GM21737 (cell line): ENCODE measurements around the gene METTL26.

Experiments
- ATAC-seq: cut with Tn5 transposase; IDR thresholded peaks from one replicate; pipeline ENCODE4 v1.9.1; 2021; ENCODE audit warnings: mild to moderate bottlenecking, moderate library complexity; ENCODE audit not compliant: unreplicated experiment

METTL26 gene

GRCh38 chr16:586645-587590 is 49.2 kb downstream of the METTL26 start:
- no peak for ATAC-seq

- no peak for ATAC-seq
Observed at GRCh38 chr16:586047-586644, 50.0 kb downstream of the METTL26 start.

DNA sequence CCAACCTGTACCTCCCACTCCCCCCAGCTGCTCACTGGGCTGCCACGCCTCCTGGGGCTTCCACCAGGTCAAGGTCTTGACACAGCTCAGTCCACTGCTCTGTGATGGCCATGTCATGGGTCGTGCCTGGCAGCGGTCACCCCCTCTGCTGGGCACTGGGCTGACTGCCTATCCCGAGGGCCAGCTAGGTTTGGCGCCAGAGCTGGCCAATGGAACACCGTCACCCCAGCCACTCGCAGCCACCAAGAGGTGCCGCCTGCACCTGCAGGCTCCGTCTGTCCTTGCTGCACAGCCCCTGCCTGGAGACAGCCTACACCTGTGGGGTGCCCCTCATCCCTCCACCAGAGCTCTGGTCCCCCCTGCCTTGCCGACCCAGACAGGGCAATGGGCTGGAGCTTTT is 50.8 kb downstream of the METTL26 start:
- ATAC-seq = no peak
